HepG2 (cell line): ENCODE data around the gene SPECC1L. TPM values are rescaled to one million over a fixed set of nuclear protein-coding genes. Genes with fewer than 3 reads are reported as not detected.

ENCODE experiments used
- ATAC-seq: fragments of 200-7000 bp; cut with Tn5 transposase; 3 replicates; pipeline ENCODE4 v1.9.1; 2020; ENCODE audit warnings: mild to moderate bottlenecking, moderate library complexity
- BruUV-seq: library from RNA; stranded (reverse); fragments of 400-500 nt; replicated peaks from 2 replicates; lab custom pipeline; 2021; lab: Mats Ljungman, UMichigan
- CTCF ChIA-PET: fragments of 300-600 bp; formaldehyde crosslinking; extraction: SDS; loops from one replicate; lab custom pipeline; 2021; ENCODE audit warnings: low total read pairs, inconsistent platforms, low intra/inter-chr PET ratio; lab: Yijun Ruan, JAX
- POLR2A ChIA-PET: fragments of 350-600 bp; sonication (Branson Sonifier 250); formaldehyde crosslinking; loops from one replicate; lab custom pipeline; 2020; ENCODE audit warnings: antibody characterized with exemption, inconsistent platforms; lab: Yijun Ruan, JAX
- DNase-seq: peaks from one replicate; pipeline ENCODE4 v3.0.0-alpha.2; 2015; ENCODE audit warnings: low spot score
- FAIRE-seq: peaks from 3 replicates; lab custom pipeline; 2011; peaks lifted over from hg19 to GRCh38; lab: Jason Lieb, UNC
- H2AFZ ChIP-seq: one replicate; pipeline ENCODE4 v1.6.1; 2011; ENCODE audit warnings: low read length, inconsistent platforms
- H3K27ac ChIP-seq: fragments of 300-600 bp; 3 replicates; pipeline ENCODE4 v1.8.0; 2011; ENCODE audit warnings: mixed run types, mild to moderate bottlenecking, mixed read lengths, low read length, inconsistent platforms; ENCODE audit not compliant: insufficient read depth; ENCODE audit errors: extremely low read length
- H3K27me3 ChIP-seq, 2 experiments: fragments of 200-600 bp in 1 of 2; 2 replicates in 1 of 2; 3 replicates in 1 of 2; pipeline versions ENCODE4 v1.6.0 to v1.8.0; 2011; ENCODE audit warnings: low read length in 2 of 2, mild to moderate bottlenecking in 2 of 2, moderate library complexity in 2 of 2, inconsistent platforms in 1 of 2; ENCODE audit not compliant: insufficient read depth in 2 of 2, control insufficient read depth in 1 of 2
- H3K36me3 ChIP-seq, 2 experiments: fragments of 200-600 bp in 1 of 2; replicated peaks in 1 of 2; 2 replicates in 1 of 2; 3 replicates in 1 of 2; pipeline versions ENCODE4 v1.5.1 to v1.8.0; 2011; ENCODE audit warnings: low read length in 2 of 2, inconsistent platforms in 1 of 2; ENCODE audit not compliant: insufficient read depth in 2 of 2, control insufficient read depth in 1 of 2
- H3K4me1 ChIP-seq: 2 replicates; pipeline ENCODE4 v1.5.1; 2012; ENCODE audit warnings: low read length, inconsistent platforms; ENCODE audit not compliant: insufficient read depth
- H3K4me2 ChIP-seq: 2 replicates; pipeline ENCODE4 v1.6.0; 2011; ENCODE audit warnings: low read depth, low read length, inconsistent platforms
- H3K4me3 ChIP-seq, 3 experiments: fragments of 200-600 bp in 1 of 3; sonication (generic), shearing (Covaris generic) in 1 of 3; replicated peaks in 1 of 3; 2 replicates each; pipeline ENCODE4 v1.5.1; 2011 to 2016; ENCODE audit warnings: low read length in 3 of 3, inconsistent platforms in 2 of 3, low read depth in 2 of 3, mild to moderate bottlenecking in 2 of 3, control low read depth in 1 of 3, mixed read lengths in 1 of 3; ENCODE audit not compliant: insufficient read depth in 1 of 3
- H3K79me2 ChIP-seq: one replicate; pipeline ENCODE4 v1.6.1; 2011; ENCODE audit warnings: low read length, inconsistent platforms; ENCODE audit not compliant: insufficient read depth
- H3K9ac ChIP-seq: 2 replicates; pipeline ENCODE4 v1.6.0; 2011; ENCODE audit warnings: mild to moderate bottlenecking, low read depth, low read length, inconsistent platforms; ENCODE audit not compliant: insufficient read depth
- H3K9me3 ChIP-seq: 2 replicates; pipeline ENCODE4 v1.5.1; 2012; ENCODE audit warnings: mild to moderate bottlenecking, low read length
- H4K20me1 ChIP-seq: 2 replicates; pipeline ENCODE4 v1.6.0; 2011; ENCODE audit warnings: inconsistent platforms, mild to moderate bottlenecking, low read length, moderate library complexity; ENCODE audit not compliant: insufficient read depth
- ATF7-NPFF ChIP-seq: sonication (generic); formaldehyde crosslinking; IDR thresholded peaks from 2 replicates; pipeline ENCODE4 v1.8.1; 2023; ENCODE audit warnings: mild to moderate bottlenecking, low read depth, missing genetic modification reagents, moderate library complexity
- DNMT3B ChIP-seq: conservative IDR thresholded peaks from 2 replicates; pipeline ENCODE4 v1.6.1; 2016; ENCODE audit warnings: missing biosample characterization, control low read depth
- HMGXB3 ChIP-seq: sonication (generic); formaldehyde crosslinking; IDR thresholded peaks from 2 replicates; pipeline ENCODE4 v1.4.0; 2020; ENCODE audit warnings: missing genetic modification reagents, borderline replicate concordance
- ISL2 ChIP-seq: sonication (generic); formaldehyde crosslinking; IDR thresholded peaks from 2 replicates; pipeline ENCODE4 v1.5.0; 2020; ENCODE audit warnings: missing genetic modification reagents
- KDM6A ChIP-seq: IDR thresholded peaks from 2 replicates; pipeline ENCODE4 v1.6.1; 2016; ENCODE audit warnings: low read depth
- MBD4 ChIP-seq: IDR thresholded peaks from 2 replicates; pipeline ENCODE4 v1.6.1; 2012; ENCODE audit warnings: low read length, inconsistent platforms, borderline replicate concordance
- RBAK ChIP-seq: sonication (generic); formaldehyde crosslinking; IDR thresholded peaks from 2 replicates; pipeline ENCODE4 v1.5.1; 2020; ENCODE audit warnings: mild to moderate bottlenecking, missing genetic modification reagents
- SRSF4 ChIP-seq: fragments of 200-400 bp; formaldehyde crosslinking; IDR thresholded peaks from one replicate; pipeline ENCODE4 v1.6.1; 2018; ENCODE audit warnings: mild to moderate bottlenecking, low read depth, low read length, moderate library complexity; ENCODE audit not compliant: poor library complexity, severe bottlenecking
- TOPORS ChIP-seq: sonication (generic); formaldehyde crosslinking; IDR thresholded peaks from 2 replicates; pipeline ENCODE4 v1.8.0; 2023; ENCODE audit warnings: mild to moderate bottlenecking, missing genetic modification reagents
- ZNF136 ChIP-seq: sonication (generic); formaldehyde crosslinking; IDR thresholded peaks from 2 replicates; pipeline ENCODE4 v1.8.1; 2022; ENCODE audit warnings: low read depth, mild to moderate bottlenecking, moderate library complexity, missing genetic modification reagents
- ZNF260 ChIP-seq: sonication (generic); formaldehyde crosslinking; IDR thresholded peaks from 2 replicates; pipeline ENCODE4 v1.4.0; 2020; ENCODE audit warnings: missing genetic modification reagents, low read depth, mild to moderate bottlenecking, borderline replicate concordance
- ZNF572 ChIP-seq: sonication (generic); formaldehyde crosslinking; IDR thresholded peaks from 2 replicates; pipeline ENCODE4 v1.5.1; 2020; ENCODE audit warnings: mild to moderate bottlenecking, missing genetic modification reagents
- ZNF691 ChIP-seq: sonication (generic); formaldehyde crosslinking; IDR thresholded peaks from 2 replicates; pipeline ENCODE4 v1.4.0; 2020; ENCODE audit warnings: missing genetic modification reagents, low read depth, mild to moderate bottlenecking, borderline replicate concordance
- WGBS: methylation state at CpG from one replicate; pipeline ENCODE4 v1.1.6; 2017; ENCODE audit warnings: low lambda C conversion rate; 5-methylcytosine and 5-hydroxymethylcytosine counted together
- in situ Hi-C: cut with HindIII; loops from 2 replicates; pipeline ENCODE4 v1.10.0; 2017; ENCODE audit warnings: low pct_unique_long_range_greater_than_20kb; ENCODE audit not compliant: extremely low pct_ligation_motif_present
- intact Hi-C: fragments of 100-400 bp; cut with micrococcal nuclease; formaldehyde crosslinking; loops from one replicate; pipeline ENCODE4 v1.10.0; 2022; ENCODE audit not compliant: unreplicated experiment
- polyA plus RNA-seq, 8 experiments: library from polyadenylated mRNA; depleted of rRNA in 3 of 8; stranded (reverse) in 7 of 8; unstranded in 1 of 8; fragments of >200 nt; fragmentation: Illumina TruSeq in 4 of 8; extraction: Trizol in 4 of 8; gene quantifications; 2 replicates each; pipeline versions ENCODE4 v1.2.1 to v1.2.3, GENCODE V29; 2011 to 2016; ENCODE audit warnings: low read depth in 4 of 8, missing spikeins in 1 of 8, mixed read lengths in 1 of 8; ENCODE audit not compliant: insufficient read depth in 1 of 8
- total RNA-seq, 5 experiments: library from RNA; depleted of rRNA; stranded (reverse); fragments of >200 nt; fragmentation: Illumina TruSeq; extraction: Trizol; gene quantifications; 2 replicates each; pipeline ENCODE4 v1.2.3, GENCODE V29; 2016; ENCODE audit warnings: low read depth in 1 of 5

The SPECC1L gene
- total and polyA plus RNA-seq, 2 of the 13 experiments (the other 11 are each of a cell fraction or from before 2014, with no cell fraction given): 14.1 to 30.3 TPM

GRCh38 chr22:24380220-24380904 is 109.7 kb downstream of the SPECC1L start:
- in situ Hi-C loops: no loop called here
- intact Hi-C loops: no loop called here
- BruUV-seq: no TSS peak
- H3K4me2 ChIP-seq: no peak overlapping the region
- no peak for DNase-seq
- POLR2A ChIA-PET: no interaction called here
- no peak overlapping the region for H3K4me3 ChIP-seq
- no peak for FAIRE-seq
- no peaks in the 10 kb centered on the region; the same call in 1 of the 2 replicates for H4K20me1 ChIP-seq
- no peaks in the 10 kb centered on the region for H3K27me3 ChIP-seq
- no peaks in the 10 kb centered on the region for H3K4me1 ChIP-seq
- no peak for ATAC-seq
- no peaks in the 10 kb centered on the region for H3K79me2 ChIP-seq
- H3K27ac ChIP-seq: no peak overlapping the region
- H2AFZ ChIP-seq: no peak overlapping the region
- WGBS: 97% methylated on average over 7 of the region's 7 CpGs
- TF ChIP-seq ZNF260 (CRISPR knock-in tag) (no peak), ZNF572 (no peak), SRSF4 (no peak)
- TF ChIP-seq, all 625 proteins: peak for 0
- Histone ChIP-seq H3K36me3 (peaks cover 2 to 33% of the 10 kb centered on the region in 2 experiments; a peak in 4 of 5 replicates), H3K9ac (no peak overlapping the region), H3K9me3 (no peaks in the 10 kb centered on the region)
- CTCF ChIA-PET: no interaction called here

GRCh38 chr22:24380905-24381230 is 110.2 kb downstream of the SPECC1L start:
- no peak overlapping the region for H3K27ac ChIP-seq
- H3K36me3 ChIP-seq: peaks cover 2 to 28% of the 10 kb centered on the region in 2 experiments; a peak in 4 of 5 replicates
- no peaks in the 10 kb centered on the region for H3K4me1 ChIP-seq
- no peak for FAIRE-seq
- ATAC-seq: no peak
- intact Hi-C loops: no loop called here
- ChIA-PET CTCF (no interaction called here), POLR2A (no interaction called here)
- no peak overlapping the region for H3K4me3 ChIP-seq
- DNase-seq: no peak
- H3K9ac ChIP-seq: no peak overlapping the region
- WGBS: 98% methylated on average over 1 of the region's 1 CpG
- H4K20me1 ChIP-seq: no peaks in the 10 kb centered on the region; the same call in 1 of the 2 replicates
- no peaks in the 10 kb centered on the region for H3K9me3 ChIP-seq
- in situ Hi-C loops: no loop called here
- no peak overlapping the region for H3K4me2 ChIP-seq
- no peak overlapping the region for H2AFZ ChIP-seq
- H3K27me3 ChIP-seq: no peaks in the 10 kb centered on the region
- BruUV-seq: no TSS peak
- H3K79me2 ChIP-seq: no peaks in the 10 kb centered on the region
- no peak for TF ChIP-seq HMGXB3 (CRISPR knock-in tag)
- TF ChIP-seq DNMT3B (CRISPR knock-in tag): no peak
- no peak for TF ChIP-seq KDM6A (CRISPR knock-in tag)
- TF ChIP-seq ZNF136 (CRISPR knock-in tag): no peak
- TF ChIP-seq ISL2 (CRISPR knock-in tag): no peak
- TF ChIP-seq RBAK: no peak
- TF ChIP-seq MBD4: no peak
- no peak for TF ChIP-seq ATF7-NPFF (CRISPR knock-in tag)
- TF ChIP-seq ZNF691 (CRISPR knock-in tag): no peak
- no peak for TF ChIP-seq TOPORS (CRISPR knock-in tag)
